GM21526 (cell line): Measurements from ENCODE around the gene MRPL11.
"Not testable (repeated sequence)": the region's sequence is repeated elsewhere in the genome, so short reads cannot be mapped to it uniquely, and the experiment has no call there.

Source experiments
- ATAC-seq: cut with Tn5 transposase; IDR thresholded peaks from one replicate; pipeline ENCODE4 v1.9.1; 2021; ENCODE audit warnings: moderate library complexity; ENCODE audit not compliant: unreplicated experiment, low FRiP score

The MRPL11 gene

DNA sequence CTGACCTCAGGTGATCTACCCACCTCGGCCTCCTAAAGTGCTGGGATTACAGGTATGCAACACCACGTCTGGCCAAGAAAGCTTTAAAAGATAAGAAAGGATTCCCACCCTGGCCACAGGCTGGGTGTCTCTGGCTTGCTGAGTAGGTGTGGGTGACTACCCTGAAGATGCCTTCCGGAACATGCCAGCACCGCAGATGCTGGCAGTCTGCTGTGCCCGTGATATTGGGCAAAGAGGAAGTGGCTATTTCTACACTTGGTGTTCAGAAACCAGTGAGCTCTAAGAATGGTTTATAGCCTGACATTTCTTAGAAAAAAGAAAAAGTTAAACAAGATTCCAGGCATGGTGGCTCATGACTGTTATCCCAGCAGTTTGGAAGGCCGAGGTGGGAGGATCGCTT, 6.1 kb downstream of the MRPL11 start:
- ATAC-seq, result no peak

DNA sequence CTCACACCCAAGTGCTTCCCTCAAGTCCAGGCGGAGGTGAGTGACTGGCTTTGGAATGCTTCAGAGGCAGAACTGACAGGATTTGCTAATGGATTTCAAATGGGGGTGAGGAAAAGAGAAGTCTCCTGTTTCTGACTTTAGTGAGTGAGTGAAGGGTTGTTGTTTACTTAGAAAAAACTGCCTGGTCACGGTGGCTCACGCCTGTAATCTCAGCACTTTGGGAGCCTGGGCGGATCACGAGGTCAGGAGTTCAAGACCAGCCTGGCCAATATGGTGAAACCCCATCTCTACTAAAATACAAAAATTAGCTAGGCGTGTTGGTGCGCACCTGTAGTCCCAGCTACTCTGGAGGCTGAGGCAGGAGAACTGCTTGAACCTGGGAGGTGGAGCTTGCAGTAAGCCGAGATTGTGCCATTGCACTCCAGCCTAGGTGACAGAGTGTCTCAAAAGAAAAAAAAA, 6.7 kb downstream of the MRPL11 start:
- ATAC-seq, result not testable (repeated sequence)

DNA sequence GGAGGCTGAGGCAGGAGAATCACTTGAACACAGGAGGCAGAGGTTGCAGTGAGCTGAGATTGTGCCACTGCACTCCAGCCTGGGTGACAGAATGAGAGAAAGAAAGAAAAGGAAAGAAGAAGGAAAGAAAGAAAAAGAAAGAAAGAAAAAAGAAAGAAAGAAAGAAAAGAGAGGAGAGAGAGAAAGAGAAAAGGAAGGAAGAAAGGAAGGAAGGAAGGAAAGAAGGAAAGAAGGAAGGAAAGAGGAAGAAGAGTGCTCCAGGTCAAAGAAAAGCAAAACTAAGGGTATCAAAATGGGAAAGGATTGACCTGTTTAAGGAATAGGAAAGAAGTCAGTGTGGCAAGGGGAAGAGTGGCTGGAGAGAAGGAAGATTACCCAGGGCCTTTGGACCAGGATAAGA, 7.4 kb downstream of the MRPL11 start:
- not testable (repeated sequence) for ATAC-seq

DNA sequence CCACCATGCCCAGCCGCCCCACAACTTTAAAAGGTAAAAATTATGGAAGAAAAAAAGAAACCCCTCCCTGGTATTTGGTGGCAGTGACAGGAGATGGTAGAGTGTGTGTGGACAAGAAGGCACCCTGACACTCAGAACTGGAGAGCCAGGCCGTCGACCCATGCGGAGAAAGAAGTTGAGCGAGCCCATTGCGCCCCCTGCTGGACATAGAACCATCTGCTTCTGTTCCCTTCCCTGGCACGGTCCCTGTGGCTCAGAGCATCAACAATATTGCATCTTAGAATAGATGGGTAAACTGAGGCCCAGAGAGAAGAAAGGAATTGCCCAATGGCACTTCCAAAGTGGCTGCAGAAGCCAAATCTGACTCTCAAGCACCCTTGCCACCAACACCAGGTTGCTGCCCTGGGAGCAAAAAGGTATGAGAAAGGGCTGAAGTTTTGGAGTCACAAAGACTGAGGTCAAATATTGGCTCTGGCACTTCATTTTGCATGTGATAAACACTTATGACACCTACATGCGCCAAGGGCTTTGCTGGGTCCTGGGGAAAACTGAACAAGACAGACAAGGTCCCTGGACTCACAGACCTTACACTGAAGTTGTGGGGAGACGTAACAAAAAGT, 8.6 kb downstream of the MRPL11 start:
- no peak for ATAC-seq

DNA sequence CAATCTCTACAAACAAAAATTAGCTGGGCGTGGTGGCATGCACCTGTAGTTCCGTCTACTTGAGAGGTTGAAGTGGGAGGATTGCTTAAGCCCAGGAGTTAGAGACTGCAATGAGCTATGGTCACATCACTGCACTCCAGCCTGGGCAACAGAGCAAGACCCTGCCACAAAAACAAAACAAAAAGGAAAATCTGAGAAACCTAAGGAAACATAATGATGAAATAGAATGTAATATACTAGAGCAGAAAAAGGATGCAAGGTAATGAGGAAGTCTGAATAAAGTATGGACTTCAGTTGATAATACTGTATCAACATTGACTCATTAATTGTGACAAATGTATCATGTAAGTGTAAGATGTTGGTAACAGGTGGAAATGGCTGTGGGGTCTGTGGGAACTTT, 9.7 kb downstream of the MRPL11 start:
- no peak for ATAC-seq

DNA sequence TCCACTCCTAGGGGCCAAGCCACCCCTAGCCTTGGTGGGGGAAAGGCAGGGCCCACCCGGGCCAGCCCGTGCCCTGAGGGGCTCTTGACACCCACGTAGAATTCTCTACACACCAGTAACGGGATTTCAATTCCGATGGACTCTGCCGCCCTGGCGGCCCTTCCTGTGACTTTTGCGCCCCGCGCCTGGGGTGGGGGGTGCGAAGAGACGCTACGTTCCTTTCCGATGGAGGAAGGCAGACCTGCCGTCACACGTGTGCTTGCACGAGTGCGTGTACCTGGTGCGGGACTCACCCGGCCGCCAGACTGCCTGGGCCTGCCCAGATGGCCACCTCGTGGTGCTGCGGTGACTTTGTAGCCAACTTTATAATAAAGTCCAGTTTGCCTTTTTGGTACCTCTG, 12.3 kb downstream of the MRPL11 start:
- ATAC-seq, result no peak

DNA sequence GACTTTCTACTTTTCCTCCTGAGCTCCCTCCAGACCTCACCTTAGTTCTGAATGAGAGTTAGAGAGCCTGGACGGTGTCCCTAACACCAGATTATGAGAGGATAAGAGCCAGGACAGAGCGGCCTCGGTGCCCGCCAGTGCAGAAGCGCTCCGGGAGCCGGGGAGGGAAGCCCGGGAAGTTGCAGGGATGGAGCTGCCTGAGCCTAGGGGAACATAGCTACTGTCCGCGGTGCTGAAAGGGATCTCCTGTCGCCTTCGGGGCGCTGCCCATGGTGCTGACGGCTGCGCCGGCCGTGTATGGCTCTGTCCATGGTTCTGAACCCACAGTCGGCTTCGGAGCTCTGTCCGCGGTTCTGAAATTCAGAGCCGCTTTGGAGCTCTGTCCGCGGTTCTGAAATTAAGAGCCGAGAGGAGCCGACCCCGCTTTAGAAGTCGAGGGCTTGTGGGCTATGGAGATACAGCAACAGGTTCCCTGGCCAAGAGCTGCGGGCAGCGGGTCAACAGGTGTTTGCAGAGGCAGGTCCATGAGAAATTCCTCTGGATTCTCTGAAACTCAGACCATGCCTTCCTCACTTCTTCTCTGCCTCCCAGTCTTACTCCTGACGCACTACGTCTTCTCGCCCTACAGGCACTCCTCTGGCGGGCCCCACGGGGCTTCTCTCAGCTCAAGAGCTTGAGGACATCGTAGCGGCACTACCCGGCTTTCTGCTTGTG, 17.0 kb downstream of the MRPL11 start:
- ATAC-seq, result no peak

DNA sequence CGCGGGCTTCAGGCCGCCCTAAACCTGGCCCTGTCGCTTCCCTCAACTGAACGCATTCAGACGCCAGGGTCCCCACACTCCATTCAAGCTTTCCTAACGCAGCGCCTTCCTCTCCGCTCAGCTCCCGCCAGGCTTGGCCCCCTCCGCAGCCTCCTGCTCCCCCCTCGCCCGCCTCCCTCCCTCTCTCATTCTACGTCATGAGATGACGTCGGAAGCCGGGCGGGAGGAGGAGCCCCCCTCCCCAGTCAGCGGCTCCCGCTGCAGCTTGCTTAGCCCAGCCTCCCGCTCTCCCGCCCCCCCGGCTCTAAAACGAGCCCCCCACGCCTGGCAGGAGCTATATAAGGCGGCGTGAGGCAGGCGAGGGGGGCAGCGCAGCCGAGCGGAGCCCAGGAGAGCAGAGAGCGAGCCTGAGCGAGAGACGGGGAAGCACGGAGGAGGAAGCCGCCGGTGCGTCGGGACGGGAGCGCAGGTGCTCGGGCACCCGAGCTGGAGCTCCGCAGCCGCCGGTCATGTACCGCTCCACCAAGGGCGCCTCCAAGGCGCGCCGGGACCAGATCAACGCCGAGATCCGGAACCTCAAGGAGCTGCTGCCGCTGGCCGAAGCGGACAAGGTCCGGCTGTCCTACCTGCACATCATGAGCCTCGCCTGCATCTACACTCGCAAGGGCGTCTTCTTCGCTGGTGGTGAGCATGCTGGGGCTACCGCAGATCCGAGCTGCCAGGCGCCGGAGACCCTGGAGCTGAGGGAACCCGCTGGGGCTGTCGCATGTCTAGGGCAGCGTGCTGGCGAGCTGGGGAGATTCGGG, 17.8 kb downstream of the MRPL11 start, which contains the start of gene NPAS4:
Gene NPAS4 (plus strand): TSS at position 365 of the 806 bp plus-strand sequence. CDS start 145 bp downstream, at position 510.
- ATAC-seq, result no peak

DNA sequence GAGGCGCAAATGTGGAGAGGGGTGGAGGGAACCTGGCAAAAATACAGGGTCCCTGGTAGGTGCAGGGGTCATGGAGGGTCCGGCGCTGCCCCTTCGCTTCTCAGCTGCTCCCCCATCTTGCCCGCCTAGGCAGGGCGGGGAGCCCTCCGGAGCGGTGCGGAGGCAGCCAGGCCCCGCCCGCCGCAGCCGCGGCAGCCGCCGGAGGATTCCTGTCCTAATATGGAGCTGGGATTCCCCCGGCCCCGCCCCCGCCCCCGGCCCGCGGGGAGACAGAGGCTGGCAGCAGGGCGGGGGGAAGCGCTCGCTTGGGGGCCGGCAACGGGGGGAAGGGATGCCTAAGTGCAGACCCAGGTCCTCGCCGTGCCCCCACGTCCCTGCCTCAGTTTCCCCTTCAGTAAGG, 18.8 kb downstream of the MRPL11 start:
- ATAC-seq, result no peak

DNA sequence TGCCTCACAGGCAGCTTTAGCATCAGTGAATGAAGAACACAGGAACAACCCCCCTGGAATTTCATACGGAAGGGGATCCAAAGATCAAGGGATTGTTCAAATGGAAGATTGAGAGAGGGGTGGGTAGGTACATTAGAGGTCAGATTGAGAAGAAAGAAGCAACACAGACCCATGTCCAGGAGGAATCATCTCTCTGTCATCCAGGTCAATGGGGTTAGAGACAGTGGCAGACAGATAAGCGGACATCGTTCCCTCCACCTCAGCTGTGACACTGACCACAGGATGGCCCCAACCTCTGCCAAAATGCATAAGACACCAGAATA, 19.7 kb downstream of the MRPL11 start:
- no peak for ATAC-seq

DNA sequence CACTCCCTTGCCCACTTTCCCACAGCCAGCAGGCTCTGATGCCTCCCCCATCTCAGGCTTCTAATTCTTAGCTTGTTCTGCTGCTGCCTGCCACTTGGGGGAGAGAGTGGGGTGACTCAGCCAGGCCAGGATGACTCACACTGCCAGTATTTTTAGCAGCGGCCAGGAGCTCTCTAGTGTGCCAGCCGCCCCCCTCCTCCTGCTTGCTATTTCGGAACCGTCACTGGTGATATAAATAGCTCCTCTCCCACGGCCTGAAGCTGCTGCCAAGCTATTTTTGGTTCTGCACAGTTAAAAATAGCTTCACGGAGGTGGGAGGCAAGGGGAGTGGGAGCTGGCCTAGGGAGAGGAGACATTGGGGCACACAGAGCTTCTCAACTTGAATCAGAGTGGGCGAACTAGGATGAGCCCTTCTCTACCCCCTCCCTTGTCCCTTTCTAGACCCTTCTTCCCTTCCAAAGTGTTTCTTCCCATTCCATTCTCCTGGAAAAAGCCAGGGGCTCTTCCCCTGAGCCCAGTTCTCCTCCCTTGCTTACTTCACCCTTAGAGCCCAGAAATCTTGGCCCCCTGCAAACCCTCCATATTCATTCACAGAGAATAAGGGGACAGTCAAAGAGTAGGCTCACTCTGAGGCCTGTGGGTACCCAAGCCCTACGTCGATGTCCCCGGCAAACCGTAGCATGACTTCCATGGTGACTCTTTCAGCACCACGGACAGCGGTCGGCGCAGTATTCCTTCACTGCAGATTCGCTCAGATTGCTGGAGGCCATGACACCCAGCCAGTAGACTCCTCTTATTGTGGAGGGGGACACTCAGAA, 20.3 kb downstream of the MRPL11 start:
- no peak for ATAC-seq

DNA sequence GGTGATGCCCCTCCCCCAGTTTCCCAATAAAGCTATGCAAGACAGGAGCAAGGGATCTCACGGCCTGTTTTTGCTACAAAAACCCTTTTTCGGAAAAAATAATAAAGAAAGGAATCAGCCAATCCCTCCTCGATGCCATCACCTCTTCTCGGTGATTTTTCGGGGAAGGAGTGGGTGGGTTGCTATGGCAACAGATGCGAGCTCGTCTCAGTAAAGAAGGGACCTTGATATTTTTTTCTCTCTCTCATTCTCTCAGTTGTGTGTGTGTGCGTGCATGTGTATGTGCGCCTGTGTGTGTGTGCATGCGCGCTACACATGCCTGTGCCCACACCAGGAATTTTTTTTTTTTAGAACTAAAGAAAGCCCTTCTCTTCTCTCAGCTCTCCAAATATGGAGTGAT, 21.6 kb downstream of the MRPL11 start:
- ATAC-seq, result no peak

DNA sequence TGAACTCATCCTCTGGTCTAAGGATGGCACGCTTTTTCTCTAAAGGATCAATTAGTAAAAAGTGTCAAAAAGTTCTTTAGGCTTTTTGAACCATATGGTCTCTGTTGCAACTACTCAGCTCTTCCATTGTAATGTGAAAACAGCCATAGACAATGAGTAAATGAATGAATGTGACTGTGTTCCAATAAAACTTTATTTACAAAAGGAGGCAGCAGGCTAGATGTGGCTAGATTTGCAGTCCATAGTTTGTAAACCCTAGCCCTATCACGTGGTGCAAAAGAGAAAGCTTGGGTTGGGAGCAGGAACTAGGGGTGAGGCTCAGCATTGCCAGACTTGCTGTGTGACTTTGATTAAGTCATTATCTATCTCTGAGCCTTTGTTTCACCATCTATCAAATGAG, 23.2 kb downstream of the MRPL11 start:
- ATAC-seq, result no peak

DNA sequence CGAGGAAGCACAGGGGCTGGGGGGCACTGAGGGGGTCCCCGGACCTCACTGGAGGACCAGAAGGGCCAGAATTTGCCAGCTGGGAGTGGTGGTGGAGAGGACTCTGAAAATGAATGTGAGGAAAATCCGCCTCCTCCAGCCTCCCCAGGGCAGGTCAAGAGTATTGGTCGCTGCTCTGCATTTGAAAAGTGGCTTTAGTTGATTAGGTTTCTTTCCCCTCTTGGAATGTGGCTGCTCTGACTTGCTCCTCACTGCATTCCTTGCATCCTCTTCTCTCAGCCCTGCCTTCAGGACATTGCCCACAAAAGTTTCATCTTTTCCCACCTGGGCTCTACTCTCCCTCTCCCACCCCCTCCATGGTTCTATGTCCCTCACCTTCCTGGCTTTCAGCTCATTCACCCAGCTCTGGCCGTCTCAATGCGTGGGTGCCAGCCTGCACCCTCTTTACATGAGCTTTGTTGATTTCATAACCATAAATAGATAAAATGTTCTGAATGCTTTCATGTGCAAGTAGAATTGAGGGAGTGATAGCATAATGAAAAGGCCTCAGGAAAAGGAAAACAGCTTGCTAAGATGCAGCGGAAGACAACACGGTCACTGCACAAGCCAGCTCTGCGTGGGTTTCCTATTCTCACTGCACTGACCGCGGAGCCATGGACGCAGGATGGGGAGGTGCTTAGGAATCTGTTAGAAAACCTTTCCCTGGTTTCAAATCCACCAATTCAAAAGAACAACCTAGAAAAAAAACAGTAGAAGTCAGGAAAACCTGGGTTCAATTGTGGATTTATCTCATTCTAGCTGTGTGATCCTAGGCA, 24.3 kb downstream of the MRPL11 start:
- no peak for ATAC-seq

DNA sequence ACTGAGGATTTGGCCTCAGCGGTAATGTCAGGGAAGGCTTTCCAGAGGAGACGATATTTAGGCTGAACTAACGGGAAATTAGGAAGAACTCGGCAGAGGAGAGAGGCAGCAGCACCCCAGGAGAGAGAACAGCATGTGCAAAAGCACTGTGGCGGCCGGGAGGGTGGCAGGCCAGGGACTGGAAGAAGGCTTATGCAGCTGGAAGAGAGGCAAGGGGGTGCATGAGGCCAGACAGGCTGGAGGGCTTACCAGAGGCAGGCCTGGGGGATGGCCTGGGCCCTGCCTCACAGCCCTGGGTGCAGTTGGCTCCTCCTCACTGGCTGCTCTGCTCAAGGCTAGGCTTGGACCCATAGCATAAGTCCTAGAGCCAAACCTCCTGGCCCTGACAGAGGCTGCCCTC, 25.5 kb downstream of the MRPL11 start:
- no peak for ATAC-seq

DNA sequence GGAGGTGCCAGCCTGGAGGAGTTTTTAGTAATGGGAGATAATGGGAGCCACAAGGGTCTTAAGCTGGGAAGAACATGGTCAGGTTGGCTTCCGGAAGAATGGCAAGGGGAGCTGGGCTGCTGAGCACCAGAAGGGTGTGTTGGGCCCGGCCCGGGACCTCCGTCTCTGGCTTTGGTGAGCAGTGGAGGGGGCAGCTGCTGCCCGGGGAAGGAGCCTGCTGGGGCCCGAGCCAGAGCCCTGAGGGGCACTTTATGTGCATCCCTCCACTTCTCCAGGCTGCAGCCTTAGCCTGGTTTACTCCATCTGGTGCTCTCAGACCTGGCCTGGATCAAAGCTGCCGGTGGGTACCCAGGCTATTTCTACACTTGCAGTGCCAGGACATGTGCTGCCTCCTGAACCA, 26.5 kb downstream of the MRPL11 start:
- no peak for ATAC-seq

DNA sequence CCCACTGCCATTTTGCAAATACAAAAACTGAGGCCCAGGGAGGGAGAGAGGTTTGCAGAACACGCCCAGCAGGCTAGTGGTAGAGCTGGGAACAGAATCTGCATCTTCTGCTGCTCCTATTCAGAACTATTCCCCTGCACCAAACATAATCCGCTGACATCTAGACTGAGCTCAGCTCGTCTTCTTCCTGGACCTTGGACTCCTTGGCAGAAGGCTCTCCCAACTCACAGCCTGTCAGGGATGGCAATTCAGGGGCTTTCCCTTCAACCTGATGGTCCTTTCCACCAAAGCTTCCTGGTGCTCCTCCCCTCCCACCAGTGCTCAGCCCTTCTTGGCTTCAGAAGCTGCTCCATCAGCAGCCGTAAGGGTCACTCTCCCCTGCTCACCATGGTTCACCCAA, 27.3 kb downstream of the MRPL11 start:
- ATAC-seq, result no peak

DNA sequence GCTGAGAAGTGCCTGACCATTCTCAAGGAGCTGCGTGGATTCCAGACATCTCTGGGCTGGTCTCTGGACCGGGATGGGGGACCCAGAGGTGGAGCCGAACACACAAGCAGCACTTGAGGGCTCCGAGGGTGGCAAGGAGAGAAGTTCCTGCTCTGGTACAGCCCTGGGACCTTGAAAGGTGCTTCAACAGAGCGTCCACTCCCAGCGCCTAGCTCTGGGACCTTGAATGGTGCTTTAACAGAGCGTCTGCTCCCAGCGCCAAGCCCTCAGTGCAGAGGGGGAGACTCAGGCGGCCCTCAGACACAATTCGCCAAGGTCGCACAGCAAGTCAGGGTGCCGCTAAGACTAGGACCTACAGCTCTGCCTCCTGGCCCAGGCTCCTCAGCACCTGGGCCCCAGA, 28.5 kb downstream of the MRPL11 start:
- no peak for ATAC-seq

DNA sequence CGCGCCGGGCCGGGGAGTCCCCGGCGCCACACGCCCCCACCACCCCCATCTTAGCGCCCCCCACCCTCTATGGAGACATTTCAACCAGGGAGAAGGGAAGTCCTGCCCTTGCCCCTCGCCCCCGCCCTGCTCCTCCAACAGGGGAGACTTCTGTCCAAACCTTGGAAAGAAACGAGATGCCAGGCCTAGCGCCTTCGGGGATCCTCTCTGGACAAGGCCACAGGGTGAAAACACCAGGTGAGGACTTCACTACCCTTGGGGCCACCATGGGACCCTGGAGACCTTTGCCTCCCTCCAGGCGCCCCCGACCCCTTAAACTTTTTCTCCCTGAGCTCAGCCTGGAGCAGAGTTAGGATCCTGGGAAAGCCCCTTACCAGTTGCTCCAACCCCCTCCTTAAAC, 29.4 kb downstream of the MRPL11 start:
- no peak for ATAC-seq
